Activated CD4-positive, alpha-beta T cell treated with anti-CD3 and anti-CD28 coated beads for 36 hours (primary cell): ENCODE results near the gene SPATC1L. TPM values are rescaled to one million over a fixed set of nuclear protein-coding genes. Genes with fewer than 3 reads are reported as not detected.

Source experiments
- ATAC-seq: fragments of 200-7000 bp; cut with Tn5 transposase; one replicate; pipeline ENCODE4 v1.10.0; 2021; ENCODE audit warnings: mild to moderate bottlenecking, moderate library complexity
- CTCF ChIA-PET: fragments of 350-600 bp; sonication (Branson Sonifier 250); formaldehyde crosslinking; loops from one replicate; lab custom pipeline; 2021; ENCODE audit warnings: antibody characterized with exemption; lab: Charles Lee
- POLR2A ChIA-PET: fragments of 350-600 bp; sonication (Branson Sonifier 250); formaldehyde crosslinking; loops from one replicate; lab custom pipeline; 2021; ENCODE audit warnings: antibody characterized with exemption, inconsistent platforms; lab: Charles Lee
- DNase-seq: peaks from one replicate; pipeline ENCODE4 v3.0.0-alpha.2; 2020
- H3K27ac Mint-ChIP-seq: one replicate; pipeline ENCODE4 v1.8.0; 2021; ENCODE audit warnings: mixed read lengths
- H3K27me3 Mint-ChIP-seq: one replicate; pipeline ENCODE4 v1.8.0; 2021; ENCODE audit warnings: mixed read lengths
- H3K36me3 Mint-ChIP-seq: one replicate; pipeline ENCODE4 v1.8.0; 2021; ENCODE audit warnings: low read depth, mixed read lengths
- H3K4me1 Mint-ChIP-seq: one replicate; pipeline ENCODE4 v1.8.0; 2021; ENCODE audit warnings: mixed read lengths
- H3K4me3 Mint-ChIP-seq: one replicate; pipeline ENCODE4 v1.8.0; 2021; ENCODE audit warnings: mild to moderate bottlenecking, moderate library complexity, mixed read lengths
- H3K9me3 Mint-ChIP-seq: one replicate; pipeline ENCODE4 v1.8.0; 2021; ENCODE audit warnings: low read depth, mixed read lengths
- intact Hi-C, 2 experiments: fragments of 100-400 bp; cut with DNase I in 1 of 2; cut with micrococcal nuclease in 1 of 2; formaldehyde crosslinking; loops; one replicate each; pipeline versions ENCODE4 v1.14.2 to v1.15.1; 2022 to 2024; cut with DNase I, micrococcal nuclease
- total RNA-seq, 2 experiments: library from RNA; stranded (reverse); gene quantifications; one replicate each; pipeline ENCODE4 v1.2.3, GENCODE V29; 2021

SPATC1L gene
- total RNA-seq, 2 experiments from 2014 or later = 8.1 to 13.0 TPM

DNA sequence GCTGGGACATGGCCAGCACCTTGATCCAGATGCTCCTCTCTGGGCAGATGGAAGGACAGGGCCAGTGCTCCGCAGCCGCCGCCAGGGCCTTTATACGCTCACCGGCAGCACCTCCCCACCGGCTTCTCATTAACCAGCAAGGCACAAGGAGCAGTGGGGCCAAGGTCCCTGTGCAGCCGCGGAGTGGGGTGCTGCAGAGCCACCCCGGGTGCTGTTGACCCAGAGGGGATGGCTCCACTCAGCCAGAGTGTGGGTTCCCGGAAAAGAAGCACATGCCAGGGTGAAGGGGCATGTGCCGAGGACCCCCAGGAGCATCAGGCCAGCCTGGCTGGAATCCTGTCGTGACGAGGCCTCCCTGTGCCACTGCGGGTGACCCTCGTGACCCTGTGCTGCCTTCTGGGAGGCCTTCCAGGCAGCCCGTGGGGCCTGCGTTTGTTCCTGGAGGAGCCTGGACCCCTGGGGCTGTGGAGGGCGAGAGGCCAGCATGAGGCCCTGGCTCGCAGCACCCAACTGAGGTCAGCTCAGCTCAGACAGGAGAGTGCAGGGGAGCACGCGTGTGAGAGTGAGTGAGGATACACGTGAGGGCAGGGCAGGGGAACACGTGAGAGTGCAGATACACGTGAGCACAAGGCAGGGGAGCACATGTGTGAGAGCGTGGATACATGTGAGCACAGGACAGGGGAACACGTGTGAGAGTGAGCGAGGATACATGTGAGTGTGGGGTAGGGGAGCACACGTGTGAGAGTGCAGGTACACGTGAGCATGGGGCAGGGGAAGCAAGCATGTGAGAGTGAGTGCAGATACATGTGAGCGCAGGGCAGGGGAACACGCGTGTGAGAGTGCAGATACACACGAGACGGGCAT is 28.5 kb downstream of the SPATC1L start, which contains the start of gene FTCD:
Gene FTCD (minus strand): TSS at position 66 of the 864 bp plus-strand sequence. CDS start 56 bp downstream, at position 10.
- no peaks in the 10 kb centered on the region for H3K36me3 Mint-ChIP-seq
- DNase-seq (peak; percentile 1), ATAC-seq (no peak)
- no peak within 1 kb of the TSS for H3K27ac Mint-ChIP-seq
- H3K4me3 Mint-ChIP-seq = no peak within 1 kb of the TSS
- no peaks in the 10 kb centered on the region for H3K9me3 Mint-ChIP-seq
- intact Hi-C loops = no loop called here
- H3K4me1 Mint-ChIP-seq = no peaks in the 10 kb centered on the region
- CTCF ChIA-PET = no interaction called here
- H3K27me3 Mint-ChIP-seq = no peaks in the 10 kb centered on the region
- POLR2A ChIA-PET = no interaction called here

DNA sequence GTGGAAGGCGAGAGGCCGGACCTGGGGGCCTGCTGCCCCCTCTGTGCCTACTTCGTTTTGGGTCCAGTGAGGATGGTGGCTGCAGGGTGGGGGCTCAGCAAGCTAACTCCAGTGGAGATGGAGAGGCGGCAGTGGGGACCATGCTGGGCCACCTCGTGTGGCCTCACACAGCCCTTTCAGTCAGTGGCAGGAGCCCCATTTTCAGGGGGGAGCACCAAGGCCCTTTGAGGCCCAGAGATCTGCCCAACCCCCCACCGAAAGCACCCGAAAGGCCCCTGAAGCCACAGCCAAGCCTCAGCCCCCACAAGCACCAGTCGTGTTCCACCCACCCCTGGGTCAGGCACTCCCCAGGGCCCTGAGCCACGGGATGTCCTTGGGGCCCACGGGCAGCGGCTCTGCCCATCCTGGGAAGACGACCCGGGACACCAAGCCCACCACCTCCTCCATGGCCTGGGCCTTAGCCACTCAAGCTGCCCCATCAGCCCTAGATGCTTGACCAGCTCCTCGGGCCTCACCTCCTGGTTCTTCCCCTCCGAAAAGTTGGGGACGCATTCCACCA is 29.2 kb downstream of the SPATC1L start:
- Mint-ChIP-seq H3K27me3 (no peaks in the 10 kb centered on the region), H3K27ac (no peak overlapping the region), H3K36me3 (no peaks in the 10 kb centered on the region), H3K9me3 (no peaks in the 10 kb centered on the region), H3K4me1 (no peaks in the 10 kb centered on the region), H3K4me3 (no peak overlapping the region)
- ATAC-seq (no peak), DNase-seq (no peak)
- ChIA-PET CTCF (no interaction called here), POLR2A (no interaction called here)
- intact Hi-C loops = no loop called here

DNA sequence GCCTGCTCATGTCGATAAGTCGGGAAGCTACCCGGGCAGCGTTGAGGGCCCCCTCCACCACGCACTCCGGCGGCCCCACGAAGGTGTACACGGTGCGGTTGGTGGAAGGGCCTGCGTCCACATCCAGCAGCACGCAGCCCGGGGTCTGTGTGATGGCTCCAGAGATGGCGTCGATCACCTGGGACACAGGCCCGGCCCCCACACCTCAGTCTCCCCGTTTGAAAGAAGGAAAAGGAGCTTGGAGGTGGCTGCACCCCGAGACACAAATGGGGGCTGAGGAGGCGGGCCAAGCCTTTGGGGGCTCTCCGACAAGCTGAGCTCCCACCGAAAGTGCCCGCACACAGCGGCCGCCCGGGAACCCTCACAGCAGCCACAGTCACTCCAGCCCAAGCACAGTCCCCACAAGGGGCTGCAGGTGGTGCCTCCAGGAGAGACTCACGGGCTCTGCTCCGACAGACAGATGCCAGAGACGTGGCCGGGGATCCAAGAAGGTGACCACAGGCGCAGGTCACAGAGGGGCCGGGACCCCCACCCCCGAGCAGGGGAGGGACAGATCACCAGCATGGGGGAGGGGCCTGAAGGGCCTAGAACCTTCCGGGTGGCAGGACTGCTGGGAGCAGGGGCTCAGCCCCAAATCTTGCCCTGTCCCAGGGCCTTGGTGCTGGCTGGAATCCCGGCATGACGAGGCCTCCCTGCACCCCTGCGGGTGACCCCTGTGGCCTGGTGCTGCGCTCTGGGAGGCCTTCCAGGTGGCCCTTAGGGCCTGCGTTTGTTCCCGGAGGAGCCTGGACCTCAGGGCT is 29.9 kb downstream of the SPATC1L start:
- H3K36me3 Mint-ChIP-seq = no peaks in the 10 kb centered on the region
- ATAC-seq = no peak
- ChIA-PET CTCF (interaction anchor here (2.3 kb wide), 1 partner anchor 11 kb away, joined by 18 read pairs; no protein-coding TSS in a partner anchor), POLR2A (interaction anchor here (1.6 kb wide), 1 partner anchor 10 kb away, joined by 4 read pairs; no protein-coding TSS in a partner anchor)
- intact Hi-C loops = no loop called here
- no peaks in the 10 kb centered on the region for H3K27me3 Mint-ChIP-seq
- H3K4me1 Mint-ChIP-seq = no peaks in the 10 kb centered on the region
- no peak overlapping the region for H3K27ac Mint-ChIP-seq
- no peak overlapping the region for H3K4me3 Mint-ChIP-seq
- DNase-seq = peak; percentile 2
- H3K9me3 Mint-ChIP-seq = no peaks in the 10 kb centered on the region

DNA sequence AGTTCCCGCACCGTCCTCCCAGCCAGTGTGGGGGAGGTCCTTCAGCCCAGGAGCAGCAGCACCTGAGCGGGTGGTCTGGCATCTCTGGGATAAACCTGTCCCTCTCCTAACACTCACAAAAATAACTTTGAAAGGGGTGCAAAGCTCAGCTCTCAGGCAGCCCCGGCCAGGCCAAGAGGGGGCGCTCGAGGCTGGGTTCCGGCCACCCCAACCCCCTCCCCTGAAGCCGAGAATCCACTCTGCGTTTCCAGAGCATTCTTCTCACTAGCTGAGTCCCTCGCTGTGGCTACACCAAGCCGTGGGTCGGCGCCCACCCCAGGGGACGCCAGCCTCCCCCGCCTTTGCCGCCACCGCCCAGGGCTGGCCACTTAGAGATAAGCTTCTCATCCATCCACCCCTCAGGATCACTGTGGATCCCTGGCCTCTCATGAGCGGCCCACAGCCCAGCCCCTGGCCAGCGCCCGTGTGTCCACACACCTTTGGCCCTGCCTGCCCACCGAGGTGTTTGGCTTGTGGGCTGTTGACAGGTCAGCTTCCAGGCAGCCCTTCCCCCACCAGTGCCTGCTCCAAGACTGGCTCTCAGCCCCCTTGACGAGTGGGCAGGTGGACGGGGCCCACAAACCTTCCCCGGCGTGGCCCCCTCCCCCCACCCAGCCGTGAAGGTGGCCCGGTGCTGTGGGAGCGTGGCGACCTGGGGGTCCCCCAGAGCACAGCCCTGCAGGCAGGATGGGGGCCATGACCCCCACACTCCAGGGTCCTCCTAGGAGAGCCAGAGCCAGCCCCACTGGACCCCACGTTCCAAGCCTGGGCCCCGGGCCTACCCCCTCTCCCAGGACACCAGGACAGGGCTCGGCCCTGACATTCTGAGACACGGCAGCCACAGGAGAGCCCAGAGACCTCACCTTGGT is 30.8 kb downstream of the SPATC1L start:
- no peaks in the 10 kb centered on the region for H3K27me3 Mint-ChIP-seq
- intact Hi-C loops = no loop called here
- ChIA-PET POLR2A (interaction anchor here (0.7 to 1.6 kb wide), 2 partner anchors 10 to 175 kb away, joined by 3 to 4 read pairs; no protein-coding TSS in a partner anchor), CTCF (interaction anchor here (0.8 to 2.3 kb wide), 2 partner anchors 10 to 227 kb away, joined by 4 to 18 read pairs; no protein-coding TSS in a partner anchor)
- no peaks in the 10 kb centered on the region for H3K36me3 Mint-ChIP-seq
- ATAC-seq = peak; percentile 95
- no peaks in the 10 kb centered on the region for H3K9me3 Mint-ChIP-seq
- peak; percentile 82 for DNase-seq
- no peaks in the 10 kb centered on the region for H3K4me1 Mint-ChIP-seq
- H3K27ac Mint-ChIP-seq = no peak overlapping the region
- H3K4me3 Mint-ChIP-seq = no peak overlapping the region

DNA sequence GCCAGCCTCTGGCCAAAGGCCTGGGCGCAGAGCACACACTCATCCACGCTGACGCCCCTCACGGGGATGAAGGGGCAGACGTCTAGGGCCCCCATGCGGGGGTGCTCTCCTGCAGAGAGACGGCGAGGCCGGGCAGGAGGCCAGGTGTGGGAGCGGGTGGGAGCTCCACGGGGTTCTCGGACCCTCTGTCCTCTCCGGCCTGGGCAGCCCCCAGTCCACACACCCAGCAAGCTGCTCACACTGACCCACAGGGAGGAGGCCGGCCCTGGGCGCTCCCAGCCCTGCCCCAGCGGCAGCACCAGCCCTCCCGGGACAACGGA is 31.4 kb downstream of the SPATC1L start:
- ATAC-seq (no peak), DNase-seq (no peak)
- Mint-ChIP-seq H3K36me3 (no peaks in the 10 kb centered on the region), H3K27ac (no peak overlapping the region), H3K4me1 (no peaks in the 10 kb centered on the region), H3K27me3 (no peaks in the 10 kb centered on the region), H3K4me3 (no peak overlapping the region), H3K9me3 (no peaks in the 10 kb centered on the region)
- intact Hi-C loops = no loop called here
- POLR2A ChIA-PET = interaction anchor here (1.6 kb wide), 1 partner anchor 9 kb away, joined by 4 read pairs; no protein-coding TSS in a partner anchor
- CTCF ChIA-PET = interaction anchor here (0.8 to 2.3 kb wide), 2 partner anchors 10 to 227 kb away, joined by 4 to 18 read pairs; no protein-coding TSS in a partner anchor

DNA sequence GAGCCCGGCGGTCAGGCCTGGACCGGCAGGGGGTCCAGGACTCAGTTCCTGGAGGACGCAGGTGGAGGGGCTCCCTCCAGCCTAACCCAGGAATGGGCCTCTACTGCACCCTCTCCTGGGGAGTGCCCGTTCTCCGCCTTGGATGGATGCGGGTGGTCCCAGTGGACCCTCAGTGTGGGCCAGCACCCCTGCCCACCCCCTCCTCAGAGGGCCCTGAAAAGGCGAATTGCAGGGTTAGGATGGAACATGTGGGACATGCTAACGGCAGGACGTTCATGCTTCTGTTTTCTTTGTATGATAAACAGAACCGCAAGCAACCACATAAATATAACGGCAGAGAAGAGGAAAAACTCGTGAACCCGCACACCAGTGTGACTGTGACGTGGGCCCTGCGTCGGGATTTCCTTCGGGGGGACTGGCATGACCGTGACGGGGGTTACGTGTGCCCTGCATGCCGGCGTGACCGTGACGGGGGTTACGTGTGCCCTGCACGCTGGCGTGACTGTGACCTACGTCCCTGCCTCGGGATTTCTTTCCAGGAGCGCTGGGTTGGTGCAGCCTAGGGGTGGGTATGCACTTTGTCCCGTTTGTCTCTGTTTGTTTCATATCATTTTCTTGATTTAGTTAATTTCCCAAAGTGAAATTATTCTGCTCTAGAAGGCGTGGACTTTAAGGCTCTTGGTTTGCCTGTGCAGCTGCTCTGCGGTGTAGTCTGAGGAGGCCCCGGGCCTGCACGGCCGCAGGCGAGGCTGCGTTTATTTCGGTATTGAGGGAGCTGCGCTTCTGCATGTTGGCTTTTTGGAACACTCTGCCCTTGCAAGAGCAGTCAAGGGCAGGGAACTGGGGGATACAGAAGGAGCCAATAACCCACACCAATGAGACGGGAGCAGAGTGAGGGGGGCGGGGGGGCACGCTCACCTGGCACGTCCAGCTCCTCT is 32.0 kb downstream of the SPATC1L start:
- H3K4me3 Mint-ChIP-seq = no peak overlapping the region
- ChIA-PET POLR2A (interaction anchor here (1.6 kb wide), 1 partner anchor 8 kb away, joined by 4 read pairs; no protein-coding TSS in a partner anchor), CTCF (interaction anchor here (0.8 to 2.3 kb wide), 2 partner anchors 9 to 226 kb away, joined by 4 to 18 read pairs; no protein-coding TSS in a partner anchor)
- H3K36me3 Mint-ChIP-seq = no peaks in the 10 kb centered on the region
- H3K4me1 Mint-ChIP-seq = no peaks in the 10 kb centered on the region
- no peak for DNase-seq
- intact Hi-C loops = no loop called here
- no peak for ATAC-seq
- H3K9me3 Mint-ChIP-seq = no peaks in the 10 kb centered on the region
- H3K27ac Mint-ChIP-seq = no peak overlapping the region
- no peaks in the 10 kb centered on the region for H3K27me3 Mint-ChIP-seq

DNA sequence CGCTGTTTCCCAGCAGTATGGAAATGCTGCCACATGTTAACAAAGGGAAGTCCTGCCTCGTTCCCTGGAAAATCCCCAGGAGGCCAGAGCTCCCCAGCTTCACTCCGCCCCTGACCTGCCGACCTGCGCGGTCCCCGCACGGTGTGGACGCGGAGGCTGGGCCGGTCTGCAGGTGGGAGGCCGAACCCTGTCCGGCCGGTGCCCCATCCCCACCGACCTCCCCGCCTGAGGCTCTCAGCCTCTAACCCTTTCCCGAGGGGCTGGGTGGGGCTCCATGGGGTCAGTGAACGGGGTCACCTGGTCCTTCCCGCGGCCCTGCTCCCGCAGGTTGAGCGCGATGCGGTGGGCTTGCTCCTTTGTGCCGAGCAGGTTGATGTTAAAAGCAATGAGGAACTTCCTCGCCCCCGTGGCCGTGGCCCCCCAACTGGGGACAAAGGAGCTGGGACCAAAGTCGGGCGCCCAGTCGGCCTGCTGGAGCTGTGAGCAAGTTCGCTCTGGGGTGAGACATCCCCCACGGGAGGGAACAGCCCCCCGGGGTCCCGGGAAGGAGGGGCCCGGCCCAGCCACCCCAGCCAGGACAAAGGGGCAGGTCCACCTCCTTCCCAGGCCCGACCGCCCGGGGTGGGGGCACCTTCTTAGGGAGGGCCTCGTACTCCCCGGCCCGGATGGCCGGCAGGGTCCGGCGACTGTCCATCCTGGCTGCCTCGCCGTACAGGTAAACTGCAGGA is 32.8 kb downstream of the SPATC1L start:
- intact Hi-C loops = no loop called here
- Mint-ChIP-seq H3K27ac (no peak overlapping the region), H3K4me3 (no peak overlapping the region), H3K4me1 (no peaks in the 10 kb centered on the region), H3K36me3 (no peaks in the 10 kb centered on the region), H3K27me3 (no peaks in the 10 kb centered on the region), H3K9me3 (no peaks in the 10 kb centered on the region)
- ATAC-seq = no peak
- peak; percentile 3 for DNase-seq
- ChIA-PET CTCF (interaction anchor here (0.5 kb wide), 1 partner anchor 175 kb away, joined by 3 read pairs; a partner anchor contains a TSS), POLR2A (no interaction called here)

DNA sequence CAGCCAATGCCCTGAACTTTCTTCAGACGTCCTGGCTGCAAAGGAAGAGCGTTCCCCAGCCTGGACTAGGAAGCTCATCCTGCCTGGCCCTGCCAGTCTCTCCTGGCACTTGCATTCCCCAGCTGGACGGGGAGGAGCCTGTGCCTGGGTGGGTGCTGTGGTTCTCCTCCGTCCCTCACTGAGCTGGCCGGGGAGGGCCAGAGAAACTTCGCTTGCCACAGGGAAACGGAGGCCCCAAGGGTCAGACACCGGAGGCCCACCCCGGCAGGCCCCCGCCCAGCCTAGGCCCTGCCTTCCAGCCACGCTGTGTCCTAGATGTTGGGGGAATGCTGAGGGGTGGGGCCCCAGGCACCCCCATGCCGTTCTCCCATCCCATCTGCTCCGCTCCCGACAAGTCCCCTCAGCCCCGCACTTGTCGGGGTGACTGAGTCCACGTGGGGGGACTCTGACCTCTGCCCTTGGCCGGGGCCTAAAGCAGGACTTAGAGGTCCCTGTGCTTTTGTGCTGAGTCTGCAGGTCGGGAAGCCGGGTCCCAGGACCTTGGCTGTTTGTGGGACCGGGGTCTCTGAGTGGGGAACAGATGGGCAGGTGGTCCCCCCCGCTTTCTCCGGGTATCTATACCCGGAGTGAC is 33.7 kb downstream of the SPATC1L start:
- DNase-seq = peak; percentile 1
- POLR2A ChIA-PET = no interaction called here
- H3K9me3 Mint-ChIP-seq = no peaks in the 10 kb centered on the region
- H3K4me3 Mint-ChIP-seq = no peak overlapping the region
- CTCF ChIA-PET = no interaction called here
- intact Hi-C loops = no loop called here
- H3K27ac Mint-ChIP-seq = no peak overlapping the region
- H3K36me3 Mint-ChIP-seq = no peaks in the 10 kb centered on the region
- no peaks in the 10 kb centered on the region for H3K27me3 Mint-ChIP-seq
- no peak for ATAC-seq
- H3K4me1 Mint-ChIP-seq = no peaks in the 10 kb centered on the region

DNA sequence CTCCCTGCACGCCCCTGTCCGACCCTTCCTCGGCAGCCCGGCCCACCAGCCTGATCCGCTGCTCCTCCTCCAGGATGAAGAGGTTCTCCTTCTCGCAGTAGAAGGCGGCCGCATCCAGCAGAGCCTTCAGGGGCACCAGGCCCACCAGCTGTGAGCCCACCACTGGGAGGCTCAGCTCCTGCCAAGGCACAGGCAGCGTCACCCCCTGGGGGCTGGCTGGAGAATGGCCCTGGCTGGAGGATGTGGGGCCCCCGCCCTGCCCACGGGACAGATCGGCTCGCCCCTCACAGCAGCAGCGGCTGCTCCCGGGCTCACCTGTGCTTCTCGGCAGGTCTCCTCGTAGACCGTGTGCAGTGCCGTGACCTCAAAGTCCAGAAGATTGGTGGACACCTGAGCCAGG is 34.2 kb downstream of the SPATC1L start:
- DNase-seq (peak; percentile 3), ATAC-seq (no peak)
- CTCF ChIA-PET = interaction anchor here (1.0 kb wide), 1 partner anchor 8 kb away, joined by 3 read pairs; no protein-coding TSS in a partner anchor
- intact Hi-C loops = no loop called here
- Mint-ChIP-seq H3K9me3 (no peaks in the 10 kb centered on the region), H3K36me3 (no peaks in the 10 kb centered on the region), H3K27me3 (no peaks in the 10 kb centered on the region), H3K4me1 (no peaks in the 10 kb centered on the region), H3K27ac (no peak overlapping the region), H3K4me3 (no peak overlapping the region)
- POLR2A ChIA-PET = no interaction called here
